G401 (cell line): ENCODE results near the gene MRPL49. TPM values are rescaled to one million over a fixed set of nuclear protein-coding genes. Genes with fewer than 3 reads are reported as not detected.
A peak's percentile ranks its signal among the peaks of the same experiment; 100 is the strongest.

Experiments used
- DNase-seq: peaks from one replicate; pipeline ENCODE4 v3.0.0-alpha.2; 2015; ENCODE audit warnings: low spot score
- in situ Hi-C: cut with HindIII; loops from 2 replicates; pipeline ENCODE4 v1.10.0; 2016; ENCODE audit warnings: low sequenced_read_pairs, mixed read lengths
- total RNA-seq: library from RNA; depleted of rRNA; stranded (reverse); fragments of >200 nt; shearing (Covaris generic); gene quantifications from 2 replicates; pipeline ENCODE4 v1.2.3, GENCODE V29; 2014

Gene MRPL49
- total RNA-seq, 1 experiment from 2014 or later: 108 TPM

DNA sequence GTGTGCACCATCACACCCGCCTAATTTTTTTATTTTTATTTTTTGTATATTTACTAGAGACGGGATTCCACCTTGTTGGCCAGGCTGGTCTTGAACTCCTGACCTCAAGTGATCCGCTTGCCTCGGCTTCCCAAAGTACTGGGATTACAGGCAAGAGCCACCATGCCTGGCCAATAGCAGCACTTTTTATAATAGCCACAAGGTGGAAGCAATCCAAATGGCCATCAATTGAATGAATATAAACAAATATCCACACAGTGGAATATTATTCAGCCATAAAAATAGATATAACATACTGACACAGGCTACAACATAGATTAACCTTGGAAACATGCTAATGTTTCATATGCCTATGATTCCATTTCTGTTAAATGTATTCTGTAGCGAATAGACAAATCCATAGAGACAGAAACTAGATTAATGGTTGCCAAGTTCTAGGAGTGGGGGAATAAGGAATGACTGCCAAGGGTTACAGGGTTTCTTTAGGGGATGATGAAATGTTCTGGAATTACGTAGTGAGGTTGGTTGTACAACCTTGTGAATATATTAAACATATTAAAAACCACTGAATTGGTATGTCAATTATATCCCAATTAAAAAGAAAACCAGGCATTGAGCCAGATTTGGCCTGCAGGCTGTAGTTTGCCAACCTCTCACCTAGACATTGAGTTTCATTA is 21.3 kb upstream of the MRPL49 start:
- in situ Hi-C loops: no loop called here
- DNase-seq: no peak

DNA sequence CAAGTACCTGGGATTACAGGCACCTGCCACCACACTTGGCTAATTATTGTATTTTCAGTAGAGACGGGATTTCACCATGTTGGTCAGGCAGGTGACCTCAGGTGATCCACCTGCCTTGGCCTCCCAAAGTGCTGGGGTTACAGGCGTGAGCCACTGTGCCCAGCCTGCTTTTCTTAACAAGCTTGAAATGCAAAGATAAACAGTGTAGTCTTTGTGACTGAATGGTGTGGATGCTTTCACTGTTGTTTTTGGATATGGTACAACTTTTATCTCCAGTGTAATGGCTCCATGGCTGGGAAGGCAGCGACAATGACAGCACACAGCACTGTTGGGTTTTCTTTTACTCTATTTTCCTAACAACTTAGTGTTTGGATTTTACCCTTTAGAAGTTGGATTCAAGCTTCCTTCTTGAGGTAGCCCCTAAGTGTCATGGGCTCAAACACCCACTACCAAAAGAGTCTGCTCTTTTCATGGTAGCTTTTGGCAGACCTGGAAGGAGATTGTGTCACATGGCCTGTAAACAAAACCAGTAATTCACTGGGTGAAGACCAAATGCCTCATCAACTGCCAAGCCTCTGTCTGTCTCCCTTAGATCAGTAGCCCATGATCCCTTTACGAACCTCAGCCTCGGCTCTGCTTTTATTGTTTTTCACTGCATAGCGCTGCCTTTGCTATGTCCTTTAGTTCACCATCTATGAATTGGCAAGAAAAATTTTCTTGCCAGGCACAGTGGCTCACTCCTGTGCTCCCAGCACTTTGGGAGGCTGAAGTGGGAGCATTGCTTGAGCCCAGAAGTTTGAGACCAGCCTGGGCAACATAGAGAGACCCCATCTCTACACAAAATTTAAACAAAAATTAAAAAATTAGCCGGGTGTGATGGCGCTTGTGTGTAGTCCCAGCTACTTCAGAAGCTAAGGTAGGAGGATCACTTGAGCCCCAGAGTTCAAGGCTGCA is 19.7 kb upstream of the MRPL49 start:
- in situ Hi-C loops: no loop called here

DNA sequence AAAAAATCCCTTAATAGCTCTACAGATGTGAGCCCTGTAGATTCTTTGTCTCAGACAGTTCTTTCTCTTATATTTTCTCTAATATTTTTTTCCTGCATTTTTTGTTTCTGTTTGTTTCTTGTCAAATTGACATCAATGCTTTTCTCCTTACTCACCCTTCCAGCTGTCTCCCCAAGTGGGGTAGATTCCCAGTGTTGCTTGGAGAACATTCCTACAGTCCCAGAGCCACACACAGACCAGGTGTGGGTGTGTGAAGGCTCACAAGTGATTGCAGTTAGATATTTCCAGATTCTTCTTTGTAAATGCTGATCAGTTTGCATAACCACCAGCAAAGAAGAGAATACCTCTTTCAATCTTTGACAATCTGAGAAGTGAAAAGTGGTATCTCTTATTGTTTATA is 18.6 kb upstream of the MRPL49 start:
- in situ Hi-C loops: no loop called here
- no peak for DNase-seq

More for the DNA sequence above, 19.7 kb upstream of the MRPL49 start:
- no peak for DNase-seq

DNA sequence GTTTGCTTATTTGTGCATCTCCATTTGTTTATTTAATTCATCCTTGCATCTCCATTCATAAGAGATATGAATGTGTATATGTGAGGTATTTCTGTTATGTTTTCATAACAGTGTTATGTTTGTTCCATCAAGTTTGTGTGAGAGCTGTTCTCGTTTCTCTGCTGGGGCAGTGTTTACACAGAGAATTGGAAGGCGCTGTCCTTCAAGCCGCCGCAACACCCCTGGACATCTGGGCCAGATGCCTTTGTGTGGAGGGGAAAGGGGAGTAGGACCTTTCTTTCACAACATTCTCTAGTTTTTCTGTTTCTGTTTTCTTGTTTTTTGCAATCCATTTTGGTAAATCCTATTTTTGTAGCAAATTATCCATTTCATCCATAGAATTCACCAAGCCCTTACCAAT is 17.5 kb upstream of the MRPL49 start:
- in situ Hi-C loops: no loop called here

DNA sequence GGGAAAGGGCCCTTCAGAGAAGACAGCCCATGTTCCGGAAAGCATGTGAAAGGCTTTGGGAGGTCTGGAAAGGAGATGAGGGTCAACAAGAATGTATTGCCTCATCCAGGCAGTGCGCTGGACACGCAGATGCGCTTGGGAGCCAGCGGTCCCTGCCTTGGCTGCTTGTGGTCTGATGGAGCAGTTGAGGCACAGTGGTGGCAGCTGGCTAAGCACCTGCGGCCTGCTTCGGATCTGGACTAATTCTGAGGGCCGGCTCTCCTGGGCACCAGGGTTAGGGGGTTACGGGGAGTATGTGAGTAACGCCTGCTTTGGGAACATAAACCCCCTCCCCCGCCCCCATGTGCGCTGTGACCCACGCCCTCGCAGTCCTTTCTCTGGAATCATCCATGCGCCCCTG is 15.0 kb upstream of the MRPL49 start:
- in situ Hi-C loops: no loop called here
- DNase-seq: no peak

More for the DNA sequence above, 17.5 kb upstream of the MRPL49 start:
- no peak for DNase-seq

DNA sequence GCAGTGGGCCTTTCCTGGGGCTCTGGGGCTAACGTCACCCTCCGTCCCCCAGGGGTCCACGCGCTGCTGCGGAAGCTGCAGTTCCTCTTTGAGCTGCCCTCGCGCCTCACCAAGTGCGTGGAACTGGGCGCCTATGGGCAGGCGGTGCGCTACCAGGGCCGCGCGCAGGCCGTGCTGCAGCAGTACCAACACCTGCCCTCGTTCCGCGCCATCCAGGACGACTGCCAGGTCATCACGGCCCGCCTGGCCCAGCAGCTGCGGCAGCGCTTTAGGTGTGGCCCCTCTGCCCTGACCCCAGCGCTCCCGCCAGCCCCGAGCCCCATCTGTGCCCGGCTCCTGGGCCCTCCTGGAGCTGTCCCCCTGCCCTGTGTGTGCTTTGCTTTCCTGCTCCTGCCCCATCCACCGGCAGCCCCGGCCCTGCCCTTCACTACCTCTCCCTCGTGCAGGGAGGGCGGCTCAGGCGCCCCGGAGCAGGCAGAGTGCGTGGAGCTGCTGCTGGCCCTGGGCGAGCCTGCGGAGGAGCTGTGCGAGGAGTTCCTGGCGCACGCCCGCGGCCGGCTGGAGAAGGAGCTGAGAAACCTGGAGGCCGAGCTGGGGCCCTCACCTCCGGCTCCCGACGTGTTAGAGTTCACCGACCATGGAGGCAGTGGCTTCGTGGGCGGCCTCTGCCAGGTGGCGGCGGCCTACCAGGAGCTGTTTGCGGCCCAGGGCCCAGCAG is 14.2 kb upstream of the MRPL49 start:
- in situ Hi-C loops: no loop called here
- DNase-seq: no peak

DNA sequence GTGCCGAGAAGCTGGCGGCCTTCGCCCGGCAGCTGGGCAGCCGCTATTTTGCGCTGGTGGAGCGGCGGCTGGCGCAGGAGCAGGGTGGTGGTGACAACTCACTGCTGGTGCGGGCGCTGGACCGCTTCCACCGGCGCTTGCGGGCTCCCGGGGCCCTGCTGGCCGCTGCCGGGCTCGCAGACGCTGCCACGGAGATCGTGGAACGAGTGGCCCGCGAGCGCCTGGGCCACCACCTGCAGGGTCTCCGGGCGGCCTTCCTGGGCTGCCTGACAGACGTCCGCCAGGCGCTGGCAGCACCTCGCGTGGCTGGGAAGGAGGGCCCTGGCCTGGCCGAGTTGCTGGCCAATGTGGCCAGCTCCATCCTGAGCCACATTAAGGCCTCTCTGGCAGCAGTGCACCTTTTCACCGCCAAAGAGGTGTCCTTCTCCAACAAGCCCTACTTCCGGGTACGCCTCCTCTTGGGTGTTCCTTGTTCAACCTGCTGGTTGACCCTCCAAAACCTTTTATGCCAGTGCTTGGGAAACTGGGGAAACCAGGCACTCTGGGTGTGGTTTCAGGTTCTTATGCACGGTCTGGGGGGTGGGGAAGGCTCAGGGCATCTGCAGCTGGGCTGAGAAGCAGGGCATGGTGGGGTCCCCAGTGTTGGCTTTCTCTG is 13.5 kb upstream of the MRPL49 start:
- in situ Hi-C loops: no loop called here
- no peak for DNase-seq

DNA sequence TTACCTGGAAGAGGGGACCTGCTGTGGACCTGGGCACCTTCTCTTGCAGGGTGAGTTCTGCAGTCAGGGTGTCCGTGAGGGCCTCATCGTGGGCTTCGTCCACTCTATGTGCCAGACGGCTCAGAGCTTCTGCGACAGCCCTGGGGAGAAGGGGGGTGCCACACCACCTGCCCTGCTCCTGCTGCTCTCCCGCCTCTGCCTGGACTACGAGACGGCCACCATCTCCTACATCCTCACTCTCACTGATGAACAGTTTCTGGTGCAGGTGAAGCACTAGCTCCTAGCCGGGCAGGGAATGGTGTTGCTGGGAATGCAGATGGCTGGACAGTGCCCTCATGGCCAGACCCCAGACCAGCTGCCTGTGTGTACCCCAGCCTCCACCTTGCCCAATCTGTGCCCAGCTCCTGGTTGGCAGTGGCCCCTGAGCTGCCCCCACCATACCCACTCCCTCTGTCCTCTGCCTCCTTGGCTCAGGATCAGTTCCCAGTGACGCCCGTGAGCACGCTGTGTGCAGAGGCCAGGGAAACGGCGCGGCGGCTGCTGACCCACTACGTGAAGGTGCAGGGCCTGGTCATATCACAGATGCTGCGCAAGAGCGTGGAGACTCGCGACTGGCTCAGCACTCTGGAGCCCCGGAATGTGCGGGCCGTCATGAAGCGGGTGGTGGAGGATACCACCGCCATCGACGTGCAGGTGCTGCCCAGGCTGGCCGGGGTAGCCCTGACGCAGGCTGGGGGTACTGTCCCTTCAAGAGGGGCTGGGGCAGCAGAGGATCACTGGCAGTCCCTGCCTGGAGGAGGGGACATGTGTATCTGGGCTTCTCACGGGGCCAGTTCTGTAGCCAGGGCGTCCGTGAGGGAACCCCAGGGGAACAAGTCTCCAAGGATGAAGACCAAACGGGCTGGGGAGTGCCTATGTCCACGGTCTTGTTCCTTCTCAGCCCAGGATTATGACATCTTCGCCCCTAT is 12.6 kb upstream of the MRPL49 start:
- DNase-seq: no peak
- in situ Hi-C loops: no loop called here

DNA sequence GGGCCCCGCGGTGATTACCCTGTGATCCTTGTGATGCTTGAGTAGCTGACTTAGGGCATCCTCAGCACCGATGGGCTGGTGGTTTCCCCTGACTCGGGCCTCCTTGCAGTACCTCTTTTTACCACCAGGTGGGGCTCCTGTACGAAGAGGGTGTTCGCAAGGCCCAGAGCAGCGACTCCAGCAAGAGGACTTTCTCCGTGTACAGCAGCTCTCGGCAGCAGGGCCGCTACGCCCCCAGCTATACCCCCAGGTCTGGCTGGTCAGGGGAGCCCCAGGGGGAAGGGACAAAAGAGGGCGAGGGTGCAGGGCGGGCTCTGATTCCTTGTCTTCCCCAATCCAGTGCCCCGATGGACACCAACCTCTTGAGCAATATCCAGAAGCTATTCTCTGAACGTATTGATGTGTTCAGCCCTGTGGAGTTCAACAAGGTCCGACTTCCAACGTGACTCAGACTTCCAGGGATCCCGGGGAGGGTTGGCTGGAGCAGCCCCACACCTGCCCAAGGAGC is 11.7 kb upstream of the MRPL49 start:
- in situ Hi-C loops: no loop called here
- peak; percentile 87 for DNase-seq

DNA sequence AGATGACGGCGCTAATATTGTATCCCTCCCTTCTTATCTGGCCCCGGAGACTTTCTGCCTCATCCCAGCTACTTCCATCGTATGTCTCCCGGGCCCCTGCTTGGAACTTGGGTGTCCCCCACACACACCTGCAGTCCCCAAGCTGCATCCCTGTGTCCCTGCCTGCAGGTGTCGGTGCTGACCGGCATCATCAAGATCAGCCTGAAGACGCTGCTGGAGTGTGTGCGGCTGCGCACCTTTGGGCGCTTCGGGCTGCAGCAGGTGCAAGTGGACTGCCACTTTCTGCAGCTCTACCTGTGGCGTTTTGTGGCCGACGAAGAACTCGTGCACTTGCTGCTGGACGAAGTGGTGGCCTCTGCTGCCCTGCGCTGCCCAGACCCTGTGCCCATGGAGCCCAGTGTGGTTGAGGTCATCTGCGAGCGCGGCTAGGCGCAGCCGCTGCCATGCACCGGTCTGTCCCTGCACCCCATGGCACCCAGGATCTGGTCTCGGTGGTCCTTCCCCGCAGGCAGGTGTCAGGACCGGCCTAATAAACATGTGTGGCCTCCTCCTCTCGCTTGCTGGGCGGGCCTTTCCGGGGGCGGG is 10.9 kb upstream of the MRPL49 start:
- DNase-seq: no peak
- in situ Hi-C loops: no loop called here

DNA sequence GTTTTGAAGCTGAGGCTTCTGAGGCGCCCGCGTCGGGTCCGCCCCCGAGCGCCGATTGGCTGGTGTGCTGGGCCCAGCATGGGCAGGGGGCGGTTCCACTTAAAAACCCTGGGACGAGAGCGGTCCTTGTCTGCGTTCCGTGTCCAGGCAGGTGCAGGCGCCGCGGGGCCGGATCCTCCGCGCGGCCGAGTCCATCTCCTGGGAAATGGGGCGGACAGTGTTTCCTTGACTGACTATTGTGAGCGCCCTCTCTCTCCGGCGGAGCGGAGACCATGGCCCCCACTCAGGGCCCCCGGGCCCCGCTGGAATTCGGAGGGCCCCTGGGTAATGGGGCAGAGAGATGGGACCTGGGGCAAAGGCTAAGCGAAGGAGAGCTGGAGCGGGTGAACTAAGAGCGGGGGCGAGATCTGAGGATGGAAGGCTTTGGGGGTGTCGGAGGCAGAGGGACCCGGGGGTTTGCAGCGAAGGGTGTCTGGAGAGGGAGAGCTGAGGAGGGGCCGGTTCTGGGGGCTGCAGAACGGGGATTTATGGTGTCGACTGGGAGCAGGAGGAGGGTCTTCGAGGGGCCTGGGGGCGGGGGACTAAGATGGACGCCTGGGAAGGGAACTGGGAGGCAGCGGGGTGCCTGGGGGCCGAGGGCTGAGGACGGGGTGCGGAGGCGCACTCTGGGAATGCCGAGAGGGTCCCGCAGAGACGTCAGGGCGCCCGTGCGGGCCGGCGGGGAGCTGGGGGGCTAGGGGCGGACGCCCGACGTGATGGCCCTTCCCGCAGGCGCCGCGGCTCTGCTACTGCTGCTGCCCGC is 10.2 kb upstream of the MRPL49 start, which contains the start of gene TM7SF2:
TM7SF2 (plus strand) TSS at position 129 of the 802 bp plus-strand sequence; CDS start at position 273, 144 bp downstream.
- peak; percentile 99 for DNase-seq
- in situ Hi-C loops: no loop called here

DNA sequence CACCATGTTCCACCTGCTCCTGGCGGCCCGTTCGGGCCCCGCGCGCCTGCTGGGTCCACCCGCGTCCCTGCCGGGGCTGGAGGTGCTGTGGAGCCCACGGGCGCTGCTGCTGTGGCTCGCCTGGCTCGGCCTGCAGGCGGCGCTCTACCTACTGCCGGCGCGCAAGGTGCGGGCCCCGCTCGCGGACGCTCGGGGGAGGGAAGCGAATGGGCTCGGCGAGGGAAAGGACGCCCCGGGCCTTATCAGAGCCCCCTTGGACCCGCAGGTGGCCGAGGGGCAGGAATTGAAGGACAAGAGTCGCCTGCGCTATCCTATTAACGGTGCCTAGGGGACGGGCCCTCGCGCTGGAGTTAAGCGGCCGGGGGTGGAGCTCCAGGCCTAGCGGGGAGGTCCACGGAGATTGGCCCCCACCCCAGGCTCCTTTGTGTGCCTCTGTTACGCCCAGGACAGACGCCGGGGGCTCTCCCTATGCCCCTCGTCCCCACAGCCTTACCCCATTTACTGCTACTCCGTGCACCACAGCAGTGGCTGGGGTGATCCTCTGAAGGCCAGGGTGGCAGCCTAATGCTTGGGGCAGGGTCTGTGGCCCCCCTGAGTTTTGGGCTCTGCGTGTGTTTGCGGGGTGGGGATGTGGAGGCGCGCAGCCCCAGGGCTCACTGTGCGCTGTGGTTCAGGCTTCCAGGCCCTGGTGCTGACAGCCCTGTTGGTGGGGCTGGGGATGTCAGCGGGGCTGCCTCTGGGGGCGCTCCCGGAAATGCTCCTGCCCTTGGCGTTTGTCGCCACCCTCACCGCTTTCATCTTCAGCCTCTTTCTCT is 9.4 kb upstream of the MRPL49 start:
- DNase-seq: peak; percentile 49
- in situ Hi-C loops: no loop called here

DNA sequence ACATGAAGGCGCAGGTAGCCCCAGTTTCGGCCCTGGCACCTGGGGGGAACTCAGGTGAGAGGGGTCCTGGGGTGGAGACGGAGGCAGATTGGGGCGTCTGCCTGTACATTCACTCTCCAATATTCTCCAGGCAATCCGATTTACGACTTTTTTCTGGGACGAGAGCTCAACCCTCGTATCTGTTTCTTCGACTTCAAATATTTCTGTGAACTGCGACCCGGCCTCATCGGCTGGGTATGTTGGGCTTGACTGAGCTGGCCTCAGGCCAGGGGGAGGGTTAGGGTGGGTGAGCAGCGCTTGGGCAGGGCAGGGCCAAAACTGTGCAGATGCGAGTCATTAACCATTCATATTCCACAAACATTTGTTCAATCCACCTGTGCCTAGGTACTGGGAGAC is 8.8 kb upstream of the MRPL49 start:
- DNase-seq: no peak
- in situ Hi-C loops: no loop called here

DNA sequence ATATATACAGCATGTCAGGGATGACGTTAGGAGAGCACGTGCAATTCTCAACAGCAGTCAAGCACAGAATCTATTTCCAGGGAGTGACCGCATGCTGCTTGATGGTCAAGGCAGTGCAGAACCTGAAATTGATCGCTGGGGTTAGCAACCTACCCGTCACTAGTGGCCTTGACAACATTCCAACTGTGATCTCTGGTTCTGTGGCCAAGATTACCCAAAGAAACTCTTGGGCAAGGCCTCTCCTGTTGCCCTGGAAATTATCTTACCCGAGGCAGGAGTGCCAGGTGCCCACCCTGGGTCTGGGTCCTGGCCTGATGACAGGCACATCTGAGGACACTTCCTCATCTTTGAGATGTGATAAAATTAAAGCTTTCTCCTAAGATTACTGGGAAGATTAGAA is 8.3 kb upstream of the MRPL49 start:
- in situ Hi-C loops: no loop called here
- no peak for DNase-seq

DNA sequence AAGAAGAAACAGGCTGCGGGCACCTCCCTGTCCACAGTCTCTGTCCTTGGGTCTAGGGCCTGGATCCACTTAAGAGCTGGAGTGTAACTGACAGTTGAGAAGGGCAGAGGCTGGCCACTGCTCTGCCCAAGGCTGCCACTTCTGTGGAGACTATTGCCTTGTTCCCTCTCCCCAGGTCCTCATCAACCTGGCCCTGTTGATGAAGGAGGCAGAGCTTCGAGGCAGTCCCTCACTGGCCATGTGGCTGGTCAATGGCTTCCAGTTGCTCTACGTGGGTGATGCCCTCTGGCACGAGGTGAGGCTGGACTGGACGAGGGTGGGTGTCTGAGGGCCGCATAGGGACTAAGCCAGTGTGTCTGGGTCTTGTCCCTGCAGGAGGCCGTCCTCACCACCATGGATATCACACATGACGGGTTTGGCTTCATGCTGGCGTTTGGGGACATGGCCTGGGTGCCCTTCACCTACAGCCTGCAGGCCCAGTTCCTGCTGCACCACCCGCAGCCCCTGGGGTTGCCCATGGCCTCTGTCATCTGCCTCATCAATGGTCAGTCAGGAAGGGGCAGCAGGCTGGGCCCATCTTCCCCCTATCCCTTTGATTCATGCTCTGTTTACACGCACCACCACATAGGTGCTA is 7.5 kb upstream of the MRPL49 start:
- no peak for DNase-seq
- in situ Hi-C loops: no loop called here
